GM12875 (cell line): Measurements from ENCODE around the gene FAM9C.

ENCODE experiments used
- H3K4me3 ChIP-seq: one replicate; pipeline ENCODE4 v1.5.1; 2011; ENCODE audit warnings: low read depth, low read length, control low read depth
- TF ChIP-seq, protein P1 (sequence below): IDR thresholded peaks from 2 replicates; pipeline ENCODE4 v1.5.1; 2011; ENCODE audit warnings: low read depth, mild to moderate bottlenecking, control low read depth, inconsistent platforms, low read length, moderate library complexity, borderline replicate concordance; ENCODE audit not compliant: insufficient read depth

FAM9C gene

DNA sequence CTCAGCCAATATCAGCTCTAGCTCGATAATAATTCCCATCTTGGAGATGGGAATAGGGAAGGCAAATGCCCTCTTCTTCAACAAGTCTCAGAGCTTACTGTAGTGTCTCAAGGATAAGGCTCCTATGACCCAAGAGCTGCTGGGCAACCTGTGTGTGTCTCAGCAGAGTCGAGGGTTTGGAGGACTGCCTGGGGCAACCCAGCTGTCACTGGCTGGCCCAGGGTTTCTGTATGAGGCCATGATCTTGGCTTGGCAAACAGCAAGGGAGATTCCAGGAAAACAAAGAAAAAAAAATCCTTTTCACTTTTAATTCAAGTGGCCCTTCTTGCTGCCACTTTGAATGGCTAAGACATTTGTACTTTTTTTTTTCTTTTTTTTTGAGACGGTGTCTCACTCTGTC, 35.1 kb downstream of the FAM9C start:
- TF ChIP-seq, protein P1, sequence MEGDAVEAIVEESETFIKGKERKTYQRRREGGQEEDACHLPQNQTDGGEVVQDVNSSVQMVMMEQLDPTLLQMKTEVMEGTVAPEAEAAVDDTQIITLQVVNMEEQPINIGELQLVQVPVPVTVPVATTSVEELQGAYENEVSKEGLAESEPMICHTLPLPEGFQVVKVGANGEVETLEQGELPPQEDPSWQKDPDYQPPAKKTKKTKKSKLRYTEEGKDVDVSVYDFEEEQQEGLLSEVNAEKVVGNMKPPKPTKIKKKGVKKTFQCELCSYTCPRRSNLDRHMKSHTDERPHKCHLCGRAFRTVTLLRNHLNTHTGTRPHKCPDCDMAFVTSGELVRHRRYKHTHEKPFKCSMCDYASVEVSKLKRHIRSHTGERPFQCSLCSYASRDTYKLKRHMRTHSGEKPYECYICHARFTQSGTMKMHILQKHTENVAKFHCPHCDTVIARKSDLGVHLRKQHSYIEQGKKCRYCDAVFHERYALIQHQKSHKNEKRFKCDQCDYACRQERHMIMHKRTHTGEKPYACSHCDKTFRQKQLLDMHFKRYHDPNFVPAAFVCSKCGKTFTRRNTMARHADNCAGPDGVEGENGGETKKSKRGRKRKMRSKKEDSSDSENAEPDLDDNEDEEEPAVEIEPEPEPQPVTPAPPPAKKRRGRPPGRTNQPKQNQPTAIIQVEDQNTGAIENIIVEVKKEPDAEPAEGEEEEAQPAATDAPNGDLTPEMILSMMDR: no peak

DNA sequence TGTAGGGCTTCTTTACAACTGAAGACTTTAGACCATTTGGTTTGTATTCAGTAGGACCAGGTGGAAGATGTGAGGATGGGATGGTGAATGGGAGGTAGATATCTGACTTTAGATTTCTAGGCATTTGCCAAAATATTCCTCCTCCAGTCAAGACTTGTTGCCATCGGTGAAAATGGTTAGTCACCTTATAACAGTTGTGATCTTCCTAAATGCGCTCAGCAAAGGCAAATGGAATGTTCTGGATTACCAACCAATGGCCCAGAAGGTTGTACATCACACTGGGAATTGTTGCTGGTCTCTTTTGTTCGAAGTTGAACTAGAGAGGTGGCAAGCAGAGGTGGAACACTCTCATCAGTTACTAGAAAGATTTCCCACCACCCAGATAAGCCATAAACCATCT, 35.6 kb downstream of the FAM9C start:
- TF ChIP-seq, protein P1: no peak
- H3K4me3 ChIP-seq: no peak overlapping the region

More for the DNA sequence above, 35.1 kb downstream of the FAM9C start:
- no peak overlapping the region for H3K4me3 ChIP-seq

DNA sequence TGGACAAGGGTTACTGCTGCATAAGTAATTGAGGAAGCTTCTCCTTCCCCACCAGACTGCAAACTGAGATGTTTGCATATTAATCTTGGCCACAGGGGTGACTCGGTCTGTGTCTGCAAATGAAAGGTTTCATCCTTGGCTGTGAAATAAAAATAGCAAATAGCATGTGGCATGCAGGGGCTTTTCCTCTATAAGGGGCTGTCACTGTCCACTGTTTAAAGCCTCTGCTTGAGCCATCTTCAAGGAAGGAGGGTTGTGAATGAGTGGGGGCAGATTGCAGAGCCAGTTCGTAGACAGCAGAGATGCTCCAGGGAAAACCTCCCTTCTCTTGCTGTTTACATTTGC, 36.3 kb downstream of the FAM9C start:
- TF ChIP-seq, protein P1: 0 out of 2 replicates have a peak, but pooled peaks have one; percentile 2
- no peak overlapping the region for H3K4me3 ChIP-seq

DNA sequence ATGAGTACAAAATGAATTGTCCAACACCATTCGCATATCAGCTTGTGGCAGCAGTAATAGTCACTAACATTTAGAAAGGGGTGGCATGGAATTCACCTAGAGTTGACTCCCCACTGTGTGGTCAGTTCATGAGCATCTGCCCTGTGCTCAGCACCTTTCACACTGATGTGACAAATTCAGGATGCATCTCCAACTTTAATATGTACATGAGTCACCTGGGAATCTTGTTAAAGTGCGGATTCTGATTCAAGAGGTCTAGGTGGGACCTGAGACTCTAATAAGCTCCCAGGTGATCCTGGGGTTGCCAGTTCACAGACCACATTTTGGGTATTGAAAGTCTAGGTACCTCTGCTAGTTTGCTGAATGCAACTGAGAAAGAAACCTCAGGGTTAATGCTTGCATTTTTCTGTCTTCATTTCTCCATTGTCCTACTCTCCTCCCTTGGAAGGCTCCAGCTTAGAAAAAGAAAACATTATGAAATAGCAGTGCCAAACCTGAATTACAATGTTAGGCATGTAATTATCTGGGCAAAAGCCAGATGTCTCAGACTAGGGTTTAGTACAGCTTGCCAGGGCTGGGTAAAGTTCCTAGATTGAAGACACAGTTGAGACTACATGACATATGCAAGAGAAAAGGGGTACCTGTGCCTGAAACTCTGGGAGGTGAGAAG, 36.8 kb downstream of the FAM9C start:
- H3K4me3 ChIP-seq: no peak overlapping the region
- TF ChIP-seq, protein P1: no peak

DNA sequence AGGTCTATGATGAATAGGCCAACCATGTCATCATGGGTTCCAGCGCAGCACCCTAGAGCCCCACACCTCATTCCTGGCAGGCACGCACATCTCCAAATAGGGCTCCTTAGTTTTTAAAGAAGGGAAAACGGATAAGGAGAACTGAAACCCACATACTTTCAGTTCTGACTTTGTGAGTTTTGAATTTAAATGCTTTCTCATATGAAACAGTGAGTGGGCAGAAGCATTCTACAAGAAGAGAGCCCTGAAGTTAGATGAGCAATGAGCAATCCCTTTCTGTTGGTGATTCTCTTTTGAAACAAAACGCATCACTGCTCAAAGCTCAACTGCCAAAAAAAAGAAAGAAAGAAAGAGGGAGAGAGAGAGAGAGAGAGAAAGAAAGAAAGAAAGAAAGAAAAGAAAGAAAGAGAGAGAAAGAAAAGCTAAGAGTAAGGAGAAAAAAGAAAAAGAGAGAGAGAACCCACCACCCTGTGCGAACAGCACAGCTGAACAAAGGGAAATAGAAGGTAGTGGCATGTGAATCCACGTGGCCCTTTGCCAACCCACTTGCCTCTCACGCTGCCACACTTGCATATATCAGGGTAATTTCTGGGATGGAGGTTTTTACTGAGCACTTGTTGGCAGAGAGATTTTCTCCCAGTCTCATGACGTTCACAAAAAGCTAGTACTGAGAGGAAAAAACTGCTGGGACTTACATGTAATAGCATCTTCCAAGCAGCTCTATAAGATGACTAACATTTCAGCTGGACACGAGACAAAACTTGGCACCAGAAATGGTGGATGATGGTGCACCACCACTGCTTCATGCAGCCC, 38.6 kb downstream of the FAM9C start:
- H3K4me3 ChIP-seq: peak overlapping the region; percentile 5
- TF ChIP-seq, protein P1: no peak

DNA sequence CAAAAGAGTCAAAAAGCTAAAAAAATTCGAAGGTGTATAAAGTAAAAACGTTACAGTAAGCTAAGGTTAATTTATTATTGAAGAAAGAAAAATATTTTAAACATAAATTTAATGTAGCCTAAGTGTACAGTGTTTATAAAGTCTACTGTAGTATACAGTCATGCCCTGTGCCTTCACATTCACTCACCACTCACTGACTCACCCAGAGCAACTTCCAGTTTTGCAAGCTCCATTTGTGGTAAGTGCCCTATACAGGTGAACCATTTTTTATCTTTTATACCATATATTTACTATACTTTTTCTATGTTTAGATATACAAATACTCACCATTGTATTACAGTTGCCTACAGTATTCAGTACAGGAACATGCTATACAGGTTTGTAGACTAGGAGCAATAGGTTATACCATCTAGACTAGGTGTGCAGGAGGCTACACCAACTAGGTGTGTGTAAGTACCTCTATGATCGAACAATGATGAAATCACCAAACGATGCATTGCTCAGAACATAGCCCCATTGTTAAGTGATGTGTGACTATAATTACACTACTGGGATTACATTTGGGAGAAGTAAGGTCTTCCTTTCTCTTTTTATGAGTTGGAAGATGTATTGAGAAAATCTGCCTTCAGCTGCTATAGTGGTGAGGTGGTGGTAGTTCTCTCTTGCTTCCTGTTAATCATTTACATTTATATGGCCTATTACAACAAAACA, 42.3 kb downstream of the FAM9C start:
- no peak overlapping the region for H3K4me3 ChIP-seq
- TF ChIP-seq, protein P1: no peak

DNA sequence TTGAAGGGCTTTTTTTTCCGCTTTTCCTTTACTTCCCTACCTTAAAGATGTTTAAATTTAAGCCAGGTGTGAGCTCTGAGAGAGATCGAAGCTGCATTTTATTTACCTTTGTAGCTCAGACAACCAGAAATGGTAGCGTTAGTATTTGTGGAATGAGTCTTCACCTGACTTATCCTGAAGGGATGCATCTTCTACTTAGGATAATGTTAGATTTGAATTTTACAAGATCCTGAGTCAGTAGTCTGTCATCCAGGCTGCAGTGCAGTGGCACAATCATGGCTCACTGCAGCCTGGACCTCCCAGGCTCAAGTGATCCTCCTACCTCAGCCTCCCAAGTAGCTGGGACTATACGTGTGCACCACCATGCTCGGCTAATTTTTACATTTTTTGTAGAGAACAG, 43.3 kb downstream of the FAM9C start:
- TF ChIP-seq, protein P1: no peak
- H3K4me3 ChIP-seq: no peak overlapping the region
